ENCODE data around the gene SCN9A. TPM values are rescaled to one million over a fixed set of nuclear protein-coding genes. Genes with fewer than 3 reads are reported as not detected.

SCN9A gene
- total RNA-seq (2012; rRNA removed) (135 and 179 TPM in 2 replicates), polyA plus RNA-seq (2012; rRNA removed) (33.7 and 40.1 TPM in 2 replicates), Bru-seq, nascent RNA (percentile 90 among the genes with signal in this experiment), BruChase-seq, experiment 1, labeled RNA remaining after a 6-hour chase (percentile 85 among the genes with signal in this experiment), BruChase-seq, experiment 2, labeled RNA remaining after a 2-hour chase (percentile 94 among the genes with signal in this experiment)
- polyA plus RNA-seq (2012; cell fraction: cytosol; rRNA removed): 8.0 and 18.0 TPM in 2 replicates
- 10.6 and 92.5 TPM in 2 replicates for polyA plus RNA-seq (2012; cell fraction: nucleus; rRNA removed; ENCODE audit: low replicate concordance)
- long read RNA-seq, full-length matches to known transcripts: 3 of 73 reads
- long read RNA-seq, partial matches to known transcripts: 47 of 73 reads
- long read RNA-seq, other reads (novel, unspliced or antisense): 23 of 73 reads

DNA sequence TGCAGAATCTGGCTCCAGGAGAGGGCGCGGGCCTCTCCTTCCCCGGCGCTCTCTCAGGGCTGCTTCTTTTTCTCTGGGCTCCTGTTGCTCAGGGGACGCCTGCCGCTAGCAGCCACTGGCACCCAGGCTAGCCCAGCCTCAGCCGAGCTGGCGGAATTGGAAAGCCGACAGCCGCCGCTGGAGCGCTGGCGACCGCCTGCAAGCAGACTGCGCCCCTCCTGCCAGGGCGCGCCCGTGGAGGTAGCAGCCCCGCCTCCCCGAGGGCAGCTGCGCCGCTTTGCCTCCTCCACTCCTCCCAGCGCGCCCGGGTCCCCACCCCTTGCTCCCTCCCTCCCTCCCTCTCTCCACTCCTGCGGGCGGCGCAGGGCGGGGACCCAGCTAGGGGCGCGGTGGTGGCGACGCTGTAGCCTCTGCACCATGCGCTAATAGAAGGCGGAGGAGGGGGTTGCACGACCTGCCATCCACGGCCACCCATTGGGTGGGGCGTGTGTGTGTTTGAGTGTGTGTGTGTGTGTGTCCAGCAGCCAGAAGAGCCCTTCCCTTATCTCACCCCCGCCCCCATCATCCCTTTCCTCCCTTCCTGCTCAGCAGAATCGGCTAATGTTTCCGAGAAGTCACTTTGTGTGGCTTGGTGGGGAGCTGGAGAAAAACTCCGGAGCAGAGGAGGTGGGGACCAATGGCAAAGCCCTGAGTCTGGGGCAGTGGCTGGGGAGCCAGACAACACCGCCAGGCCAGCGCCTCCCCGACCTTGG is at the start of gene SCN9A:
Gene SCN9A, minus strand, starts transcription at position 209 of the 752 bp plus-strand sequence. CDS start 64,188 bp downstream, outside the sequence.
- Histone ChIP-seq H4K20me1 (ENCODE audit: insufficient read depth, low read length) (no peaks in the 10 kb centered on the region), H3K18ac (ENCODE audit: low read depth, low read length) (peak within 1 kb of the TSS; percentile 30), H2AFZ (replicated peaks; ENCODE audit: low read length, poor library complexity) (peak within 1 kb of the TSS; percentile 97), H3K4me3 (ENCODE audit: insufficient read depth, low read depth, low read length) (peak within 1 kb of the TSS; percentile 77), H3K9ac (ENCODE audit: low read depth, low read length) (peak within 1 kb of the TSS; percentile 70), H3K4ac (ENCODE audit: low read depth, low read length) (peak within 1 kb of the TSS; percentile 85), H3K4me2 (ENCODE audit: low read depth, low read length) (peak within 1 kb of the TSS; percentile 84), H3K56ac (ENCODE audit: extremely low read depth, insufficient read depth, low read length) (peak within 1 kb of the TSS; percentile 56; the same call in 1 of the 2 replicates), H2AK9ac (replicated peaks; ENCODE audit: low read depth, low read length, poor library complexity) (peak within 1 kb of the TSS; percentile 84), H3K27ac (ENCODE audit: insufficient read depth, low read length) (peak within 1 kb of the TSS; percentile 68), H3K9me3 (ENCODE audit: control insufficient read depth, insufficient read depth, low read length) (no peaks in the 10 kb centered on the region), H3K23ac (ENCODE audit: low read depth, low read length) (peak within 1 kb of the TSS; percentile 88), H2BK120ac (ENCODE audit: low read depth, low read length) (peak within 1 kb of the TSS; percentile 89), H4K91ac (ENCODE audit: insufficient read depth, low read depth, low read length) (peak within 1 kb of the TSS; percentile 81), H3K9me1 (ENCODE audit: insufficient read depth, low read length) (no peaks in the 10 kb centered on the region; the same call in 1 of the 2 replicates), H2BK20ac (ENCODE audit: low read depth, low read length) (peak within 1 kb of the TSS; percentile 66), H2BK5ac (ENCODE audit: low read depth, low read length, poor library complexity, severe bottlenecking) (peak within 1 kb of the TSS; percentile 72), H3K27me3 (ENCODE audit: control insufficient read depth, insufficient read depth, low read length) (no peaks in the 10 kb centered on the region), H3K36me3 (ENCODE audit: control insufficient read depth, insufficient read depth, low read length) (no peaks in the 10 kb centered on the region), H3K79me1 (ENCODE audit: low read depth in 1 of 2, low read length in 2 of 2) (peaks cover 7 to 21% of the 10 kb centered on the region in 2 experiments), H4K5ac (ENCODE audit: low read depth, low read length) (peak within 1 kb of the TSS; percentile 29), H3K4me1 (ENCODE audit: control insufficient read depth, insufficient read depth, low read length) (peaks cover 7% of the 10 kb centered on the region), H2BK15ac (ENCODE audit: low read depth, low read length) (peak within 1 kb of the TSS; percentile 94; the same call in 2 of the 3 replicates), H3K14ac (replicated peaks; ENCODE audit: low read depth, low read length) (peak within 1 kb of the TSS; percentile 73), H4K8ac (ENCODE audit: low read depth in 2 of 2, low read length in 2 of 2) (peak within 1 kb of the TSS; percentile 84 to 88), H2AK5ac (ENCODE audit: low read depth, low read length) (peak within 1 kb of the TSS; percentile 31; the same call in 1 of the 2 replicates)
- intact Hi-C loops (cut with micrococcal nuclease) (loop anchor here (5.0 kb wide), 1 partner anchor 36 kb away; no protein-coding TSS in a partner anchor), in situ Hi-C loops (cut with MboI; ENCODE audit: low sequenced_read_pairs) (no loop called here), dilution Hi-C loops (cut with HindIII; ENCODE audit: low sequenced_read_pairs, unreplicated experiment) (no loop called here)
- TF ChIP-seq MXI1 (IDR thresholded peaks at IDR 0.05; ENCODE audit: borderline replicate concordance, low read depth, low read length): 0 out of 2 replicates have a peak, but pooled peaks have one; percentile 30
- TF ChIP-seq SMC3 (IDR thresholded peaks at IDR 0.05; ENCODE audit: low read depth, low read length): no peak
- CTCF ChIA-PET: interaction anchor here (0.6 to 1.5 kb wide), 3 partner anchors 15 to 31 kb away, joined by 3 to 4 read pairs (median 4); no protein-coding TSS in a partner anchor
- POLR2A ChIA-PET (ENCODE audit: unreplicated experiment): no interaction called here
- no TSS peak for BruUV-seq (replicated peaks)
- ATAC-seq (ENCODE audit: low read depth) (peak; percentile 93), DNase-seq (peak; percentile 72)
- WGBS, 2 experiments (ENCODE audit: extremely low coverage in 2 of 2, insufficient read length in 1 of 2): 0% methylated on average over 19 of the region's 45 CpGs; no CpG with 5 or more reads in 1 of the 2 experiments
